IPS-18c (cell line): ENCODE data around the gene ST6GALNAC3.
"Not testable (repeated sequence)": the region's sequence is repeated elsewhere in the genome, so short reads cannot be mapped to it uniquely, and the experiment has no call there.

Experiments
- H3K4me3 ChIP-seq: 2 replicates; pipeline ENCODE4 v1.7.0; 2013; ENCODE audit warnings: low read depth, mild to moderate bottlenecking, low read length, moderate library complexity; ENCODE audit not compliant: insufficient read depth
- H3K9me3 ChIP-seq: one replicate; pipeline ENCODE4 v1.6.1; 2013; ENCODE audit warnings: mild to moderate bottlenecking, low read length, moderate library complexity; ENCODE audit not compliant: control insufficient read depth, insufficient read depth

ST6GALNAC3 gene

DNA sequence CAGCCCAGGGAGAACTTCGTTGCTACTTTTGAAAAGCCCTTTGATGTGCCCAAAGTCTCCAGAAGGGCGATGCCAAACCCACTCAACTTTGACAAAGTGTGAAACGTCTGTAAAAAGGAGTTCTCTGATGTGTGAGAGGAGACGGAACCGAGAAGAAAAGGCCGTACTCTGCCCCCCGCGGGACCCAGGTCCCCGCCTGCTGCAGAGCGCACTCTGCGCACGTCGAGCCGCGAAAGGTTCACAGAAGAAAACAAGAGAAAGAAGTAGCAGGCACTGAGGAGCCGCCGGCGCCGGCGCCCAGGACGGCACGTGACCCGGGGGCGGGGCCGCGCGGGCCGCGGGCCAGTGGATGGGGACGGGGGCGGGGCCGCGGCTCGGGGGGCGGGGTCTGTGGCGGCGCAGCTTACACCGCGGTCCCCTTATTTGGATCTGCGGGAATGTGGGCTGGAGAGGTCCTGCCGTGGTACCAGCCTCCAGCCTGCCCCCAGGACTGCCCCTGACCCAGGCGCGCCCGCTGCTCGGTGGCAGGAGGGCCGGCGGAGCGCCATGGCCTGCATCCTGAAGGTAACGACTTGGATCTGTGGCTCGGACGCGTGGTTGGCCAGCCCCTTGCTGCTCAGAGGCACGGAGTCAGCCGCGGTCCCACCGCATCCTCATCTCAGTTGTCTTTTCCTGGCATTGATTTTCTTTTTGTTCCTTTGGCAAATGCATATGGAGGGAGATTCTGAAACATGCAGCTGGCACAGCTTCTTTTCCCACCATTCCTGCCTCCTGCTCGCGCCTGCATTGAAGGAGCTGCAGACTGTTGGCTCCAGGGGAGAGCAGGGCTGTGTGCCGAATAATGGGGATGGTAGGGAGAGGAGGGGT is at the start of gene ST6GALNAC3:
ST6GALNAC3 (plus strand) TSS at position 426 of the 867 bp plus-strand sequence.
- H3K9me3 ChIP-seq, result no peaks in the 10 kb centered on the region
- peak within 1 kb of the TSS; percentile 93 for H3K4me3 ChIP-seq

DNA sequence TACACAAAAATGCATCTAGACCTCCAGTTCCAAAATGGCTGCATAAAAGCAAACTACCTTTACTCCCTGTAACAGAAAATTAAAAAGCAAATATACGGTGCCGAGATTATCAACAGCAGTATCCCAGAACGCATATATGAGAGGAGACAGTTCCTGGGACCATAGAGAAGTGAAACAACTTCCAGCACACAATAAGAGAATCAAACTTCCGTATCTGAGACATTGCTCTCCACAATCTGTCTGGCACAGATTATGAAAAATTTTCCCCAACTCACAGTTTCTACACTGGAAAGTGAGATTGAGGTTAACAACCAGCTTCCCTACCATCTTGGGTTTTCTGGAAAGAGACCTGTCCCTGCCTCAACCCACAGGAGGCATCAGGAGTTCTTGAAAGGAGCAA is 47.2 kb upstream of the ST6GALNAC3 start:
- no peak overlapping the region for H3K4me3 ChIP-seq

DNA sequence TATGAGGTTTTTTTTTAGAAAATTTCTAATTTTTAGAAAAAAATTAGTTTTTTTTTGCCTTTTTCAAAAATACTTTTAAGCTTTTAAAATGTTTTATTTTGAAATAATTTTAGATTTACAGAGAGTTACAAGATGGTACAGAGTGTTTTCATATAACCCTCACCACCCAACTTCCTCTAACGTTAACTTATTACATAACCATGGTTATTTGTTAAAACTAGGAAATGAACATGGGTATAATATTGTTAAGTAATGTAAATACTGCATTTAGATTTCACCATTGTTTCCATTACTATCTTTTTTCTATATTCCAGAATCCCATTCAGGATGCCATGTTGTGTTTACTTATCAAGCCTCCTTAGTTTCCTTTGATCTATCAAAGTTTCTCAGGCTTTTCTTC is 45.2 kb upstream of the ST6GALNAC3 start:
- Histone ChIP-seq H3K4me3 (no peak overlapping the region), H3K9me3 (no peaks in the 10 kb centered on the region)

More for the DNA sequence above, 47.2 kb upstream of the ST6GALNAC3 start:
- no peaks in the 10 kb centered on the region for H3K9me3 ChIP-seq

DNA sequence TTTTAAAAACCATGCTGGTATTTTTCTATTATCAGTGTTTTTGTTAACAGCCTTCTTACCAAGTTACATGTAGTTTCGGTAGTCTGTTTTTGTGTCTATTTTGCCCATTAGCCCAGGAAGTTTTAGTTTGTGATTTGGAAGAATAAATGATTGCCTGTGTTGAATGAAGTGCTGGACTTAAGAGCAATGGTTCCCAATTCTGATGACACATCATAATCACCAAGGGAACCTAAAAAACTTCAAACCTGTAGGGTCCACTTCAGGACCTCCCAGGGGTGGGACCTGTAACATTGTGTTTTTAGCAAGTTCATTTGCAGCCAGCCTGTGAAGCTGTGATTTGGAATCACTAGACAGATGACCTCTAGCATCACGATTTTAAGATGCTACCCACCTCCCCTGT is 43.0 kb upstream of the ST6GALNAC3 start:
- no peak overlapping the region for H3K4me3 ChIP-seq
- H3K9me3 ChIP-seq, result no peaks in the 10 kb centered on the region

DNA sequence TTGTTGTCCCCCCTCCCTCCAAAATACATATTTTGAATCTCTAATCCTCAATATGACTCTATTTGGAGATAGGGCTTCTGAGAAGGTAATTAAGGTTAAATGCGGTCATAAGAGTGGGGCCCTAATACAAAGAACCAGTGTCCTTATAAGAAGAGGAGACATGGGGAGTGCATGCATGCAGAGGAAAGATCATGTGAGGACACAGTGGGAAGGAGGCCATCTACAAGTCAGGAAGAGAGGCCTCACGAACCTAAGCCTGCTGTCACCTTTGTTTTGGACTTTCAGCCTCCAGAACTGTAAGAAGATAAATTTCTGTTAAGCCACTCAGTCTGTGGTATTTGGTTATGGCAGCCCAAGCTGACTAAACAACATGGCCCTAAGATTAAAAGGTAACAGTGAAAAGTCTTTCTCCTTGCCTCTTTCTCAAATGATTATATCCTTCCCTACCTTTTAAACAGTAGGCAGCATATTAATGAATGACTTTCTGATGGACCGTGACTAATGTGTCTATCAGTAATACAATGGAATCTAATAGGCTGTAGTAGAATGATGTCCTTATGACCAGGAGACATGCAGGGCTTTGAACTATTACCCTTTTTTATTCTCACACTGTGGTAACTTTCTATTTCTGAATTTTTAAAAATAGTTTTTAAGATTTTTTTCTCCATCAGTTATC is 40.6 kb upstream of the ST6GALNAC3 start:
- no peaks in the 10 kb centered on the region for H3K9me3 ChIP-seq

DNA sequence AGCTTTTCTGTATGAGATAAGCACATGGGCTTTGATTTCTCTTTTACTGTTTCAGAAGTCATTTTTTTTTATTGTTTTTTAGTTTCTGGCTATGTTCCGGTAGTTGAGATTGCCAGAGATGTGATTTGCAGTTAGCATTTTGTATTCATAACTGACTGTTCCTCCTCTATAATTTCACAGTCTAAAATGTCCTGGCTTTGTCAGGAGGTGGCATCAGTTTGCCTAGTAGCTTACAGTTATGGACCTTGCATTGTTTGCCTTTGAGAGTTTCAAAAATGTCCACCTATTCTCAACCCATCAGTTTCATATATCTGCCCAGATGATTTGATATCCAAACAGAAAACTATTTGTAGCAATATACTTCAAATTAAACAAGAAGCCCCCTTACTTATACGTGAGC is 39.5 kb upstream of the ST6GALNAC3 start:
- no peaks in the 10 kb centered on the region for H3K9me3 ChIP-seq
- H3K4me3 ChIP-seq, result no peak overlapping the region

More for the DNA sequence above, 40.6 kb upstream of the ST6GALNAC3 start:
- no peak overlapping the region for H3K4me3 ChIP-seq

DNA sequence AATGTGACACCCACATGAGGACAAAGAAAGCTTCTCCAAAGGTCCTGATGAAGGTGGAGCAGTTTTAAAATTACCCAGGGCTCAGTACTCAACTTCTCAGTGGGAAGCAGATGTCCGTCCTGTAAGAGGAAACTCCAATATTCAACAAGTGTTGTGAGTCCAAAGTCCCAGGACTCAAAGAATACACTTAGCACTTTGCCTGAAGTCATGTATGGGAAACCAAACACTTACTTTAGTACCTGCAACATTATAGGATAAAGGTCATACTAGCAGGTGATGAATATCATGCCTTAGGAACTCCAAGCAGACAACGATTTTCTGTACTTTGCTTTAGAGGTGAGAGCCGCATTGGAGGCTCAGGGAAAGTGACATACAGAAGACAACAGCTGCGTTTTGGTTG is 37.2 kb upstream of the ST6GALNAC3 start:
- Histone ChIP-seq H3K9me3 (no peaks in the 10 kb centered on the region), H3K4me3 (no peak overlapping the region)

DNA sequence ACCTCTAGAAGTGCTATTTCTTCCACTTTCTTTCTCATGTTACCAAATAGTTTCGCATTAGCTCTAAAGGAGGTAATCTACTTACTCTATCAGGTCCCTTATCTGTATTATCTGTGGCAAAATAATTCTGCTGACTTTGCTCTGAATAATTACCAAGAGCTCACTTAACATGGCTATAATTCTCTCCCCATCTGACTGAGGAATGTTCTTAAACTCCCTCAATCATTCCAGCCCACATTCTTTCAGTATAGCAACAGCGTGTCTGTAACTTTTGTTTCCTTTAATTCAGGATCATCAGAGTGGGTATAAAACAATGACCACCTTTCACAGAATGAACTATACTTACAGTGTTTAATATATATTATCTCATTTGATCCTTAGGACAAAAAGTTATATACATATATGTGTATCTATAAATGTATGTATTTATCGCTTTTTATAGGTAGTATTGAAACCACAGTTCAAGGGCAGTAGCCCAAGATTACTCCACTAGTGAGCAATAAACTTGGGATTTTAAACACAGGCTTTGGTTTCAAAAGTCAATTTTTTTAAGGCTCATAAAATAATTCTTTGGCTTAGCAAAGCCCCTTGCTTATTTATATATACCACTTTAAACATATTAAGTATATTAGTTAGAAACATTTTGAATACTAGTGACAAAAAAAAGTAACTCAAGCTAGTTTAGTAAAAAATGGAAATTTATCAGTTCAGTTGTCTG is 36.1 kb upstream of the ST6GALNAC3 start:
- Histone ChIP-seq H3K4me3 (no peak overlapping the region), H3K9me3 (no peaks in the 10 kb centered on the region)

DNA sequence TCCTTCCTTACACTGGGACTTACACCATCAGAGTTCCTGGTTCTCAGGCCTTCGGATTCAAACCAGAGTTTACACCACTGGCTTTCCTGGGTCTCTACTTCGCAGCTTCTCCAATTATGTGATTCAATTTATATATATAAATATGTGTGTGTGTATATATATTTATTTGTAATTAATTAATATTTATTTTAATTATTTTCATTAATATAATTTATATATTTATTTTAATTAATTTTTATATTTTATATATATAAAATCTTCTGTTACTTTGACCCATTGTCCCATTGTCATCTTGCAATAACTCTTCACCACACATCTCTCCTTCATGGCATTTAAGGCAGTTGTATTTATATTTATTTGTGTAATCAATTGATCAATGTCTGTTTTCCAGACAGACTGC is 28.4 kb upstream of the ST6GALNAC3 start:
- Histone ChIP-seq H3K9me3 (no peaks in the 10 kb centered on the region), H3K4me3 (no peak overlapping the region)

DNA sequence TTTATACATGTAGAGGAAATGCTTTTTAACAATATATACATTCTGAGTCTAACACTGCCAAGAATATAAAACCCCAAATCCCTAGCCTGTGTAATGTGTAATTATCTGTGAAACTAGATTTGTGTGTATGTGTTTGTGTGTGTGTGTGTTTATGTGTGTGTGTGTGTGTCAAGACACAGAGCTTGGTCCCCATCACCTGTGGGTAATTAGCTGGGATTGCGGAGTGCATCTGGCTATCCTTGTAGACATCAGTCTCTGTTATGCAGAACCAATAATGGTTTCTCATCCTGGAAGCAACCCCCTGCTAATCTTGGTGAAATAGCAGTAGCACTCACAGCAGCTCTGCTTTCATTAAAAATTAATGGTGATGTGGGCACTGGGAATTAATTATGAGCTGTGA is 26.3 kb upstream of the ST6GALNAC3 start:
- Histone ChIP-seq H3K9me3 (no peaks in the 10 kb centered on the region), H3K4me3 (no peak overlapping the region)

DNA sequence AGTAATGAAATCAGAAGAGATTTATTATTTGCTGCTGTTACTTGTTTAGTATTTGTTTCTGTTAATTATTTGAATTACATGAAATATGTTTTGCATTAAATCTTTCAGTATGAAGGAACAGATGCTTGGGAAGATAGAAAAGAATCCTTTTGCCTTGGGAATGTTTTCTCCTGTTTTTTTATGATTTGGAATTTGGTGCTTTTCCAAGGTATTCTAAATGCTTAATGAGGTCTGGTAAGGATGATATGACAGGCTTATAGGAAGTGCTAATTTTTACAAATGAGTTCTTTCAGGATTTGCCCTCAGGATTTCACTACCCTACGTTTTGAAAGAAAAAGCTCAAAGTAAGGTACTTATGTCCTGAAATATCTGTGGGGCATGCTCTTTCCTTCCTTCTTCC is 25.6 kb upstream of the ST6GALNAC3 start:
- H3K9me3 ChIP-seq, result no peaks in the 10 kb centered on the region
- no peak overlapping the region for H3K4me3 ChIP-seq

DNA sequence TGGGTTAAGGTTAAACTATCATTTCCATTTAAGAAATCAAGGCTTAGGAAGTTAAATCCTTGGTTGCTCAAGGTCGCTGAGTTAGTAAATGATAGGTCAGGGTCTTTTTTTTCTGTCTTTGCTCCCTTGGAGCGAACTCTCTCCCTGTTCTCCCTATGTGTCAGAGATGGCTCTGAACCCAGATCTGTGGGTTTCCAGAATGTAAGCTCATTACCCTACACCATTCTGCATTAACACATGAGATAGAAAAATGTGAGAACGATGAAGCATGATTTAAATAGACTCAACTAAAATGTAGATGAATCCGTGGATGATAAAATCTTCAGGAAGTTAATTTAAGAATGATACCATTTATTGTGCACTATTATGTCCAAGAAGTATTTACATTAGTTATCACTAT is 25.0 kb upstream of the ST6GALNAC3 start:
- Histone ChIP-seq H3K9me3 (no peaks in the 10 kb centered on the region), H3K4me3 (no peak overlapping the region)

DNA sequence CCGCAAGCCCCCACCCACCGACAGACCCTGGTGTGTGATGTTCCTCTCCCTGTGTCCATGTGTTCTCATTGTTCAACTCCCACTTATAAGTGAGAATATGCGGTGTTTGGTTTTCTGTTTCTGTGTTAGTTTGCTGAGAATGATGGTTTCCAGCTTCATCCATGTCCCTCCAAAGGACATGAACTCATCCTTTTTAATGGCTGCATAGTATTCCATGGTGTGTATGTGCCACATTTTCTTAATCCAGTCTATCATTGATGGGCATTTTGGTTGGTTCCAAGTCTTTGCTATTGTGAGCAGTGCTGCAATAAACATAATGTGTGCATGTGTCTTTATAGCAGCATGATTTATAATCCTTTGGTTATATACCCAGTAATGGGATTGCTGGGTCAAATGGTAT is 24.5 kb upstream of the ST6GALNAC3 start:
- H3K4me3 ChIP-seq, H3K9me3 ChIP-seq: not testable (repeated sequence)

DNA sequence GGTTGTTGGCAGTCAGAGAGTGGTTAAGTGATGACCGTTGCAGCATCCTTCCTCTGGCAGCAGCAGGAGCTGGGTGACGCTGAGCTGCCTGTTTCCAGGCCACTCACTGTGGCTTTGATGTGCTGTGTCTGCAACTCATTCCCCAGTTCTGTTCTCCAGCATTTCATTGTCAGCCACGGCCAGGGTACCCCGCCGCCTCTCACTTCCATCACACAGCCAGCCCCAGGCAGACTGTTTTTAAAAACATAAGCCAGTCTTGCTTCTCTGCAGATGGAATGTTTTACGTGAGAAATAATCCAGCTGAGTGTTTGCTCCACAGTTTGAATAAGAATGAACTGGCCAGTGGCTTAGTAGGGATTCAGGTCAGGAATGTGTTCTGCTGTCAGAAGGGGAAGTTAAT is 21.5 kb upstream of the ST6GALNAC3 start:
- Histone ChIP-seq H3K4me3 (no peak overlapping the region), H3K9me3 (no peaks in the 10 kb centered on the region)

DNA sequence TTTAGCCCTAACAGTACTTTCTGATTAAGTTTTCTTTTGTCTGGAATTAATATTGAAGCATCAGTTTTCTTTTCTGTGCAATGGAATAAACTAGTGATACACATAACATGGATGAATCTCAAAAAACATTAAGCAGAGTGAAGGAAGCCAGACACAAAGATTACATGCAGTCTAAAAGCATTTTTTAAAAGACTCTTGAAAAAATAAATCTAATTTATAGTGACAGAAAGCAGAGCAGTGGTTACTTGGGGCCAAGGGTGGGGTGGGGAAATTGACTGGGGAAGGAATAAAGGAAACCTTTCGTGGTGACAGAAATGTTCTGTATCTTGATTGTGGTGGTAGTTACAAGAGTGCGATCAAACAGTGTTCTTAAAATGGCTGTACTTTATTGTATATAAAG is 20.2 kb upstream of the ST6GALNAC3 start:
- Histone ChIP-seq H3K9me3 (no peaks in the 10 kb centered on the region), H3K4me3 (no peak overlapping the region)

DNA sequence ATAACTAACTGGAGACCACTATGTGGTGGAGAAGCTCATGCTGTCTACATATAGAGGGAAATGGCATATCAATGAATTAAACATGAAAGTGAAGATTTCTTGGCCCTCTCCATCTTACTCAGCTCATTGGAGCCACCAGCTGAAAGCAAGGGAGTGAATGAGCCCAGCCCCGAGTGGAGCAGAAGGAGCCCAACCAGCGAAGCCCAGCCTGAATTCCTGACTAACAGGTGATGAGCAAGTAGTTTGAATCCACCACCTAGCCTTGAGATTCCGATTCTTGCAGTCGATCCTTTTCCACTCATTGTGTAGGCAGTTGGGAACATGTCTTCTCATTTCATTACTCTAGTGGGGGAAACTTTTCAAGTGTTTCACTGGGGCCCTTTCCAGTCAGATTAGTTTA is 18.6 kb upstream of the ST6GALNAC3 start:
- H3K4me3 ChIP-seq, result no peak overlapping the region

DNA sequence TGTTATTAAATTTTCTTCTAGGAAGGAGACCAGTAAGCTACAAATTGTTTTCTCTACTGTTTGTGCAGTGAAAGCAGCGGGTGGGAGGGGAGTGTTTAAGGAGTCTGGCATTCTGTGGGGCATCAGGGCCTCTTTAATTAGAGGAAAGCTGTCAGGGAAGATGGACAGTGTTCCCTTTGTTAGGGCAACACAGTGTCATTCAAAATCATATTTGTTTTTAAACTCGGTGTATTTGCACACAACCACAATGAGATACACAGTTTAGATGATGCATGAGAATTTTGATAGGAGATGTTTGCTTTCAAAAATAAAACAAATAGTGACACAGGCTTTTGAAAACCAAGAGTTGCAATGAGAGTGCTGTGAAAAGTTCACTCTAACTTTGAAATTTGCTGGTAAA is 15.1 kb upstream of the ST6GALNAC3 start:
- no peak overlapping the region for H3K4me3 ChIP-seq

More for the DNA sequence above, 18.6 kb upstream of the ST6GALNAC3 start:
- H3K9me3 ChIP-seq, result no peaks in the 10 kb centered on the region

DNA sequence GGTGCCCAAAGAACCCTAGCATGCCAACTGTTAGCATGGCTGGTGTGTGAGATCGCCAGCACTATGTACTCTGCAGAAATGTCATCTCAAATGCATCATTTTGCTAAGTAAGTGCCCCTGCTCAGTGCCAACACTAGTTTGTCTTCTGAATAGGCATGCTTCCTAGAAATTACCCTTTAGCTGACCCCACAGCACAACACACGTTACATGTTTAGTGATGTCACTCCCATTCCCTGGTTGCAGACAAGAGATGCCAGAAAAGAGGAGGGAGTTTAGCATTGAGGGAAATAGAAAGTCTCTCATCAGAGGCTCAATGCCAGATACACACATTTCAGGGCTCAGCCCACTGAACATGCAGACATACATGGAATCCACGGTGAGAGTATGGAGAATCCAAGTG is 9.3 kb upstream of the ST6GALNAC3 start:
- Histone ChIP-seq H3K9me3 (no peaks in the 10 kb centered on the region), H3K4me3 (no peak overlapping the region)

More for the DNA sequence above, 15.1 kb upstream of the ST6GALNAC3 start:
- no peaks in the 10 kb centered on the region for H3K9me3 ChIP-seq
